ENCODE data around the gene SLC6A12. TPM values are rescaled to one million over a fixed set of nuclear protein-coding genes. Genes with fewer than 3 reads are reported as not detected.

SLC6A12 gene
- total RNA-seq: not detected in 2 replicates
- polyA plus RNA-seq: not detected in 2 replicates
- polyA plus RNA-seq (2011; cell fraction: cytosol; rRNA removed): not detected in 2 replicates
- 0.06 TPM in 1 of 2 replicates, not detected in the other for polyA plus RNA-seq (2011; cell fraction: nucleus; rRNA removed)
- not detected in 2 replicates for polyA plus RNA-seq (2012)
- polyA minus RNA-seq: not detected in 2 replicates
- not detected for polyA minus RNA-seq (2011; cell fraction: cytosol; rRNA and poly(A)+ RNA removed)
- not detected in 2 replicates for polyA minus RNA-seq (2011; cell fraction: nucleus; rRNA and poly(A)+ RNA removed)
- not detected for Bru-seq, nascent RNA
- percentile 18 among the genes with signal in this experiment for BruChase-seq, experiment 1, labeled RNA remaining after a 6-hour chase
- not detected for BruChase-seq, experiment 2, labeled RNA remaining after a 2-hour chase
- long read RNA-seq: 0 reads

DNA sequence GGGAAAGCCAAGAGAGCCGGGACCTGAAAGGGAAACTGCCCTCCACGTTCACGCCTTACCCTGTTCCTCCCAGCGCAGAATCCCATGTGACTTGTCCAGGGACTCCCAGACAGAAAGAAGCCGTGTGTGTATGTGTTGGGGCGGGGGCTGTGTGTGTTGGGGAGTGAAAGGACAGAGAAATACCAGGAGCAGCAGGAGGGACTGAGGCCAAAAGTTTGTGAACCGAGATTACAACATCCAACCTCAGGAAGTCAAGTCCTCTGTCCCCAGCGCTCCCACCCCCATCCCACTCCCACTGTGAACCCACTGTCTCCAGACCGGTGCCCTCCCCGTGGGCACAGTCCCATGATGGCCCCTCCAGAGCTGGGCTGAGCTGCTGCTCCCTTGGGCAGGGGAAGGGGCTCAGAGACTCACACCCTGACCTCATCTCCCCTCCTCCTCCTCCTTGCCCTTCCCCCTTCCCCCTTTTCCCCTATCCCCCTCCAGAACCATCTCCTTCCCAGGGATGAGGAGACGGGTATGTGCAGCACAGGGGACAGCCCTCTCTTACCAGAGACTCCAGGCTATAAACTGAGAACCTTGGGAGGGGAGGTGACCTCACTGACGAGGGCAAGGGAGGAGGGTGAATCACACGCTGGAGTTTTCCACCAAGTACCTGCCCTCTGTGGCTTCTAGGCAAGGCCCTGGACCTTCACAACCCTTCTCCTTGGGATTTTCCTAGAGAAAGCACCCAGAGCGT is at the start of gene SLC6A12:
SLC6A12 (minus strand) TSS at position 155 of the 739 bp plus-strand sequence. CDS start 4,171 bp downstream, outside the sequence.
- H2AFZ ChIP-seq (ENCODE audit: low read depth, low read length): no peak within 1 kb of the TSS
- dilution Hi-C loops (cut with MboI; ENCODE audit: extremely low pct_ligation_motif_present, low sequenced_read_pairs): no loop called here
- no peaks in the 10 kb centered on the region for H4K20me1 ChIP-seq (replicated peaks; ENCODE audit: control insufficient read depth, extremely low read depth, insufficient read depth, low read length)
- H3K4me2 ChIP-seq (ENCODE audit: insufficient read depth, low read length): no peak within 1 kb of the TSS
- no peak within 1 kb of the TSS for H3K4me3 ChIP-seq (replicated peaks in 1 of 3; ENCODE audit: insufficient read depth in 1 of 3, low read depth in 1 of 3, low read length in 3 of 3)
- TF ChIP-seq MYC (IDR thresholded peaks at IDR 0.05; ENCODE audit: low read depth, low read length) (no peak), POLR2AphosphoS5 (IDR thresholded peaks at IDR 0.05; ENCODE audit: insufficient read depth, low read depth, low read length) (no peak), EZH2 (IDR thresholded peaks at IDR 0.05; ENCODE audit: borderline replicate concordance, low read depth, low read length, severe bottlenecking) (no peak), POLR2A (IDR thresholded peaks at IDR 0.05; ENCODE audit: low read depth, low read length) (no peak), GATA2 (IDR thresholded peaks at IDR 0.05; ENCODE audit: insufficient read depth, insufficient read length, low read depth, low read length) (no peak), JUN (IDR thresholded peaks at IDR 0.05; ENCODE audit: borderline replicate concordance, insufficient read depth, insufficient read length, low read depth) (no peak), FOS (IDR thresholded peaks at IDR 0.05; ENCODE audit: borderline replicate concordance, insufficient read depth, low read length) (no peak)
- TF ChIP-seq, protein P1, sequence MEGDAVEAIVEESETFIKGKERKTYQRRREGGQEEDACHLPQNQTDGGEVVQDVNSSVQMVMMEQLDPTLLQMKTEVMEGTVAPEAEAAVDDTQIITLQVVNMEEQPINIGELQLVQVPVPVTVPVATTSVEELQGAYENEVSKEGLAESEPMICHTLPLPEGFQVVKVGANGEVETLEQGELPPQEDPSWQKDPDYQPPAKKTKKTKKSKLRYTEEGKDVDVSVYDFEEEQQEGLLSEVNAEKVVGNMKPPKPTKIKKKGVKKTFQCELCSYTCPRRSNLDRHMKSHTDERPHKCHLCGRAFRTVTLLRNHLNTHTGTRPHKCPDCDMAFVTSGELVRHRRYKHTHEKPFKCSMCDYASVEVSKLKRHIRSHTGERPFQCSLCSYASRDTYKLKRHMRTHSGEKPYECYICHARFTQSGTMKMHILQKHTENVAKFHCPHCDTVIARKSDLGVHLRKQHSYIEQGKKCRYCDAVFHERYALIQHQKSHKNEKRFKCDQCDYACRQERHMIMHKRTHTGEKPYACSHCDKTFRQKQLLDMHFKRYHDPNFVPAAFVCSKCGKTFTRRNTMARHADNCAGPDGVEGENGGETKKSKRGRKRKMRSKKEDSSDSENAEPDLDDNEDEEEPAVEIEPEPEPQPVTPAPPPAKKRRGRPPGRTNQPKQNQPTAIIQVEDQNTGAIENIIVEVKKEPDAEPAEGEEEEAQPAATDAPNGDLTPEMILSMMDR (IDR thresholded peaks at IDR 0.05; ENCODE audit: extremely low read depth in 1 of 2, insufficient read depth in 1 of 2, low read depth in 1 of 2, low read length in 2 of 2): no peak
- TF ChIP-seq, protein P2, sequence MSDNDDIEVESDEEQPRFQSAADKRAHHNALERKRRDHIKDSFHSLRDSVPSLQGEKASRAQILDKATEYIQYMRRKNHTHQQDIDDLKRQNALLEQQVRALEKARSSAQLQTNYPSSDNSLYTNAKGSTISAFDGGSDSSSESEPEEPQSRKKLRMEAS (IDR thresholded peaks at IDR 0.05; ENCODE audit: insufficient read depth, insufficient read length): no peak
- H3K9ac ChIP-seq (replicated peaks; ENCODE audit: extremely low read depth, insufficient read depth, low read length): no peak within 1 kb of the TSS
- no peaks in the 10 kb centered on the region for H3K27me3 ChIP-seq (ENCODE audit: control insufficient read depth in 2 of 2, insufficient read depth in 2 of 2, low read length in 2 of 2)
- no peak for FAIRE-seq
- no peaks in the 10 kb centered on the region for H3K79me2 ChIP-seq (ENCODE audit: control insufficient read depth, insufficient read depth, low read length)
- ChIA-PET CTCF (no interaction called here), POLR2A (no interaction called here)
- no TSS peak for BruUV-seq (replicated peaks)
- intact Hi-C loops (cut with micrococcal nuclease): no loop called here
- no peaks in the 10 kb centered on the region for H3K9me3 ChIP-seq (replicated peaks; ENCODE audit: control insufficient read depth, insufficient read depth, low read length)
- no peak within 1 kb of the TSS for H3K27ac ChIP-seq (ENCODE audit: insufficient read depth, low read depth, low read length)
- H3K4me1 ChIP-seq (ENCODE audit: control insufficient read depth, extremely low read depth, insufficient read depth, low read length): no peaks in the 10 kb centered on the region
- H3K36me3 ChIP-seq (ENCODE audit: control insufficient read depth in 2 of 2, extremely low read depth in 1 of 2, insufficient read depth in 2 of 2, low read length in 2 of 2): no peaks in the 10 kb centered on the region
- DNase-seq (ENCODE audit: low read depth, low spot score): no peak
- H3K9me1 ChIP-seq (replicated peaks; ENCODE audit: control insufficient read depth, extremely low read depth, insufficient read depth, low read length): no peaks in the 10 kb centered on the region

Data from endothelial cell of umbilical vein (primary cell).